Fibroblast of skin of abdomen (primary cell): Measurements from ENCODE around the gene CLEC16A. TPM values are rescaled to one million over a fixed set of nuclear protein-coding genes. Genes with fewer than 3 reads are reported as not detected.

Experiments
- DNase-seq: peaks from one replicate; pipeline ENCODE4 v3.0.0-alpha.2; 2013
- polyA plus RNA-seq, 2 experiments: library from polyadenylated mRNA; unstranded; fragments of 120-200 nt; gene quantifications; one replicate each; pipeline ENCODE4 v1.2.1, GENCODE V29; 2013; ENCODE audit not compliant: insufficient read length in 2 of 2

CLEC16A gene, protein sequence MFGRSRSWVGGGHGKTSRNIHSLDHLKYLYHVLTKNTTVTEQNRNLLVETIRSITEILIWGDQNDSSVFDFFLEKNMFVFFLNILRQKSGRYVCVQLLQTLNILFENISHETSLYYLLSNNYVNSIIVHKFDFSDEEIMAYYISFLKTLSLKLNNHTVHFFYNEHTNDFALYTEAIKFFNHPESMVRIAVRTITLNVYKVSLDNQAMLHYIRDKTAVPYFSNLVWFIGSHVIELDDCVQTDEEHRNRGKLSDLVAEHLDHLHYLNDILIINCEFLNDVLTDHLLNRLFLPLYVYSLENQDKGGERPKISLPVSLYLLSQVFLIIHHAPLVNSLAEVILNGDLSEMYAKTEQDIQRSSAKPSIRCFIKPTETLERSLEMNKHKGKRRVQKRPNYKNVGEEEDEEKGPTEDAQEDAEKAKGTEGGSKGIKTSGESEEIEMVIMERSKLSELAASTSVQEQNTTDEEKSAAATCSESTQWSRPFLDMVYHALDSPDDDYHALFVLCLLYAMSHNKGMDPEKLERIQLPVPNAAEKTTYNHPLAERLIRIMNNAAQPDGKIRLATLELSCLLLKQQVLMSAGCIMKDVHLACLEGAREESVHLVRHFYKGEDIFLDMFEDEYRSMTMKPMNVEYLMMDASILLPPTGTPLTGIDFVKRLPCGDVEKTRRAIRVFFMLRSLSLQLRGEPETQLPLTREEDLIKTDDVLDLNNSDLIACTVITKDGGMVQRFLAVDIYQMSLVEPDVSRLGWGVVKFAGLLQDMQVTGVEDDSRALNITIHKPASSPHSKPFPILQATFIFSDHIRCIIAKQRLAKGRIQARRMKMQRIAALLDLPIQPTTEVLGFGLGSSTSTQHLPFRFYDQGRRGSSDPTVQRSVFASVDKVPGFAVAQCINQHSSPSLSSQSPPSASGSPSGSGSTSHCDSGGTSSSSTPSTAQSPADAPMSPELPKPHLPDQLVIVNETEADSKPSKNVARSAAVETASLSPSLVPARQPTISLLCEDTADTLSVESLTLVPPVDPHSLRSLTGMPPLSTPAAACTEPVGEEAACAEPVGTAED
- 14.3 TPM for polyA plus RNA-seq (2013, experiment 1 of 2; ENCODE audit: insufficient read length)
- 14.7 TPM for polyA plus RNA-seq (2013, experiment 2 of 2; ENCODE audit: insufficient read length)

DNA sequence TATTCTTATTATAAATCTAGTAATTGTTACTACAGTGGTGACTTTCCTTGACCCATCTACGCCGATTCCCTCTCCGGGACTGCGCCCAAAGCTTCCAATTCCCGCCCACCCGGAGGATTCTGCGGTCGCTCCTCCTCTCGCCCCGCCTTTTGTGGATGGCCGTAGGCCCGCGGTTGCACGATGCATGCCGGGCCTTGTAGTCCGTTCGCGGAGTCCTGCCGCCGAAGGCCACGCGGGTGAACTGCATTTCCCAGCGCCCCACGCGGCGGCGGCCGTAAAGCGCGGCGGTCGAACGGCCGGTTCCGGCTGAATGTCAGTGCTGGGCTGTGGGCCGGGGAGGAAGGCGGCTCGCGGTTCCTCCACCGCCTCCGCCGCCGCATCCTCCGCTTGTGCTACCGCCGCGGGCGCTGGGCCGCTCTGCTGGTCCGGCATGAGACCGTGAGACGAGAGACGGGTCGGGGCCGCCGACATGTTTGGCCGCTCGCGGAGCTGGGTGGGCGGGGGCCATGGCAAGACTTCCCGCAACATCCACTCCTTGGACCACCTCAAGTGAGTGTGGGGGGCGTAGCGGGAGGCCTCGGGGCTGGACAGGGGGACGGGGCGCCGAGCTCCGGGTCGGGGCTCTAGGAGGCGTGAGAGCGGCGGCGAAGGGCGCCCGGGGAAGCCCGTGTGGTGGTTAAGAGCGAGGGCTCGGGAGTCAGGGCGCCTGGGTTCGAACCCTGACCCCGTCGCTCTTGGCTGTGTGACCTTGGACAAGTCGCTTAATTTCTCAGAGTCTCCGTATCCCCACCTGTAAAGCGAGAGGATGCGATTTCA lies at the start of gene CLEC16A:
Gene CLEC16A, plus strand, starts transcription at position 316 of the 816 bp plus-strand sequence. Its CDS starts 154 bp downstream, at position 470.
- peak; percentile 96 for DNase-seq

DNA sequence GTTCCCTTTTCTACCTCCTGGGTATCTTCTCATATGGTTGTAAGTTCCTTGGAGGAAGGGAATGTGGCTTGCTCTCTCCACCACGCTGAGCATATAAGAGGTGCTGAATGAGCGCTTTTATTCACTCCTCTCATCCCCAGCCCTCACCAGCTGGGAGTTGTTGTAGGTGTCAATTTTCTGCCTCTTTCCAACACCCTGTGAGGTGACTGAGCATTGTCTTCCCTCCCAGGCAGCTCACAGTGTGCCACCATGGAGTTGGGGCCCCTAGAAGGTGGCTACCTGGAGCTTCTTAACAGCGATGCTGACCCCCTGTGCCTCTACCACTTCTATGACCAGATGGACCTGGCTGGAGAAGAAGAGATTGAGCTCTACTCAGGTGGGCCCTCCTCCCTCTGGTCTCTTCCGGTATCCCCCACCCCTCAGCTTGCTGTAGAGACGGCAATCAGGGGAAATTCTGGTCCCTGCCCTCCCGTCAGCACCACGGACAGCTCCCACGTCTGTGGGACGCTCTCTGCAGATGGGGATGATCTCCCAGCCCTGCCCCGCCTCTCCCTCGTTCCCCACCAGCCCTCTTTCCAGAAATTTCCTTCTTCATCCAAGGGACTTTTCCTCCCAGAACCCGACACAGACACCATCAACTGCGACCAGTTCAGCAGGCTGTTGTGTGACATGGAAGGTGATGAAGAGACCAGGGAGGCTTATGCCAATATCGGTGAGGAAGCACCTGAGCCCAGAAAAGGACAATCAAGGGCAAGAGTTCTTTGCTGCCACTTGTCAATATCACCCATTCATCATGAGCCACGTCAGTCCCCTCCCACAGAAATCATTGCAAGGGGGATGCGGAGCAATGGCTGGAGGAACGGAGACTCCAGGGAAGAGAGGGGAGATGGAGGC lies 49.1 kb upstream of the CLEC16A start:
- DNase-seq: peak; percentile 48

DNA sequence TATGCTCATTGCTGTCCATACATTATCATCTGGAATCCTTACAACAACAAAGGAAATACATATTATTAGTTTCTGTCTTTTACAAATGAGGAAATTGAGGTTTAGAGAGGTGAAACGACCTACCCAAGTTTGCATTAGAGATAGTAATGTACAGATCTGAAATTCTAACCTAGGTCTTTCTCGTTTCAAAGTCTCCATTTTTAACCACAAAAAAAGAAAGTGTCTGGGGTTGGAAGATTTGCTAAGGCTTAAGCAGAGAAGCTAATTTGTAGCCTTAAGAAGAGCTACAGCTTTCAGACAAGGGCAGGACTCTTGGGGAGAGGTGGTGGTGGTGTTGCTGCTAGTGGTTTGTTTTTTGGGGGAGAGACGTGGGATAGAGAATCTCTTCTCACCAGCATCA lies 48.2 kb upstream of the CLEC16A start:
- DNase-seq: no peak

DNA sequence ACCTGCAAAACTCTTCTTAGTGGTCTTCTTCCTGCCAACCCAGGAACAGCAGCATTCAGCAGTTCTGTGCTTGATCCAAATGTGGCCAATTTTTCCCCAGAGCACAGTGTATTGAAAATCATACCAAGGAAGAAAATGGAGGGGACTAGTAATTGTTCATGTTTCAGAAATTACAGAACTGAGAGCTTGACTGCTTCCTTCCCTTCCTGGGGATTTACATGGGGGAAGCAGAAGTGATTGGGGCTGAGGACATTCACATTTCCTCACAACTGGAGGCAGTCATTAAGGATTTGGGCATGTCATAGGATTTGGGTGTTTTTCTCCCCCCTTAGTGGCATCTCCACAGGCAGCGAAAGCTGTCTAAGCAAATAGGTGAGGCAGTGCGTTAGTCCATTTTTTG lies 47.6 kb upstream of the CLEC16A start:
- no peak for DNase-seq

DNA sequence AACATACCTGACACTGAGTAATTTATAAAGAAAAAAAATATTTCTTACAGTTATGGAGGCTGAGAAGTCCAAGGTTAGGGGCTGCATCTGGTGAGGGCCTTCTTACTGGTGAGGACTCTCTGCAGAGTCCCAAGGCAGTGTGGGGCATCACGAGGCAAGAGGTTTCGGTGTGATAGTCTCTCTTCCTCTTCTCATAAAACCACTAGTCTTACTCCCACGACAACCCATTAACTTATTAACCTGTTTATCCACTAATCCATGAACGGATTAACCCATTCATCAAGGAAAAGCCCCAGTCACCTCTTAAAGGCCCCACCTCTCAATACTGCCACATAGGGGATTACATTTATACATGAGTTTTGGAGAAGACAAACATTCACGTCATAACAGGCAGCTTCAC lies 47.2 kb upstream of the CLEC16A start:
- DNase-seq: no peak

DNA sequence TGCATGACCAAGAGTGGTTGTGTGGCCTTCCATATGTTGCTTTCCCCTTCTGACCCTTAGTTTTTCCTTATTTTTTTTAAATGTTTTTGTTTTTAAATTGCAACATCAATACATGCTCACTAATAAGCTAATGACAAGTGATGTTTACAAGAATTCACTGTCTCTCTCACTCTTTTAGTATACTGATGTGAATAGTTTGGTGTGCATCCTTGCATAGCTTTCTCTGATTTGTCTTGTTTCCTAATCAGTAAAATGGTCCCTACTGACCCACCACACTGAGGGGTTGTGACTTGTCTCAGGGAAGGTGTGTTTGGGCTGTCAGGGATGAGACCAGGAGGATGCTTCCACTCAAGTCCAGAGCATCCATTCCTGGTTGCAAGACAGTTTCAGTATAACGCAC lies 41.4 kb upstream of the CLEC16A start:
- no peak for DNase-seq

DNA sequence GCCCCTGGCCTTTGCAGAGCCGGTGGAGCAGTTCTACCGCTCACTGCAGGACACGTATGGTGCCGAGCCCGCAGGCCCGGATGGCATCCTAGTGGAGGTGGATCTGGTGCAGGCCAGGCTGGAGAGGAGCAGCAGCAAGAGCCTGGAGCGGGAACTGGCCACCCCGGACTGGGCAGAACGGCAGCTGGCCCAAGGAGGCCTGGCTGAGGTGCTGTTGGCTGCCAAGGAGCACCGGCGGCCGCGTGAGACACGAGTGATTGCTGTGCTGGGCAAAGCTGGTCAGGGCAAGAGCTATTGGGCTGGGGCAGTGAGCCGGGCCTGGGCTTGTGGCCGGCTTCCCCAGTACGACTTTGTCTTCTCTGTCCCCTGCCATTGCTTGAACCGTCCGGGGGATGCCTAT lies 37.9 kb upstream of the CLEC16A start:
- no peak for DNase-seq

DNA sequence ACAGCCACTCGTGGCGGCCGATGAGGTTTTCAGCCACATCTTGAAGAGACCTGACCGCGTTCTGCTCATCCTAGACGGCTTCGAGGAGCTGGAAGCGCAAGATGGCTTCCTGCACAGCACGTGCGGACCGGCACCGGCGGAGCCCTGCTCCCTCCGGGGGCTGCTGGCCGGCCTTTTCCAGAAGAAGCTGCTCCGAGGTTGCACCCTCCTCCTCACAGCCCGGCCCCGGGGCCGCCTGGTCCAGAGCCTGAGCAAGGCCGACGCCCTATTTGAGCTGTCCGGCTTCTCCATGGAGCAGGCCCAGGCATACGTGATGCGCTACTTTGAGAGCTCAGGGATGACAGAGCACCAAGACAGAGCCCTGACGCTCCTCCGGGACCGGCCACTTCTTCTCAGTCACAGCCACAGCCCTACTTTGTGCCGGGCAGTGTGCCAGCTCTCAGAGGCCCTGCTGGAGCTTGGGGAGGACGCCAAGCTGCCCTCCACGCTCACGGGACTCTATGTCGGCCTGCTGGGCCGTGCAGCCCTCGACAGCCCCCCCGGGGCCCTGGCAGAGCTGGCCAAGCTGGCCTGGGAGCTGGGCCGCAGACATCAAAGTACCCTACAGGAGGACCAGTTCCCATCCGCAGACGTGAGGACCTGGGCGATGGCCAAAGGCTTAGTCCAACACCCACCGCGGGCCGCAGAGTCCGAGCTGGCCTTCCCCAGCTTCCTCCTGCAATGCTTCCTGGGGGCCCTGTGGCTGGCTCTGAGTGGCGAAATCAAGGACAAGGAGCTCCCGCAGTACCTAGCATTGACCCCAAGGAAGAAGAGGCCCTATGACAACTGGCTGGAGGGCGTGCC lies 37.2 kb upstream of the CLEC16A start:
- DNase-seq: no peak

DNA sequence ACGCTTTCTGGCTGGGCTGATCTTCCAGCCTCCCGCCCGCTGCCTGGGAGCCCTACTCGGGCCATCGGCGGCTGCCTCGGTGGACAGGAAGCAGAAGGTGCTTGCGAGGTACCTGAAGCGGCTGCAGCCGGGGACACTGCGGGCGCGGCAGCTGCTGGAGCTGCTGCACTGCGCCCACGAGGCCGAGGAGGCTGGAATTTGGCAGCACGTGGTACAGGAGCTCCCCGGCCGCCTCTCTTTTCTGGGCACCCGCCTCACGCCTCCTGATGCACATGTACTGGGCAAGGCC lies 36.7 kb upstream of the CLEC16A start:
- DNase-seq: no peak

DNA sequence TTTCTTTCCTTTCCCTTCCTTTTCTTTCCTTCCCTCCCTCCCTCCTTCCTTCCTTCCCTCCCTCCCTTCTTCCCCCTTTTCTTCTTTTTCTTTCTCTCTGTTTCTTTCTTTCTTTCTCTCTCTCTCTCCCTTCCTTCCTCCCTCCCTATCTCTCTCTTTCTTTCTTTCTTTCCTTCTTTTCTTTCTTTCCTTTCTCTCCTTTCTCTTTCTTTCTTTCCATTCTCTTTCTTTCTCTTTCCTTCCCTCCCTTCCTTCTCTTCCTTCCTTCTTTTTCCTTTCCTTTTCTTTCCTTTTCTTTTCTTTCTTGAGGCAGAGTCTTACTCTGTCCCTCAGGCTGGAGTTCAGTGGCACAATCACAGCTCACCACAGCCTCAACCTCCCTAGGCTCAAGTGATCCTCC lies 33.1 kb upstream of the CLEC16A start:
- no peak for DNase-seq

DNA sequence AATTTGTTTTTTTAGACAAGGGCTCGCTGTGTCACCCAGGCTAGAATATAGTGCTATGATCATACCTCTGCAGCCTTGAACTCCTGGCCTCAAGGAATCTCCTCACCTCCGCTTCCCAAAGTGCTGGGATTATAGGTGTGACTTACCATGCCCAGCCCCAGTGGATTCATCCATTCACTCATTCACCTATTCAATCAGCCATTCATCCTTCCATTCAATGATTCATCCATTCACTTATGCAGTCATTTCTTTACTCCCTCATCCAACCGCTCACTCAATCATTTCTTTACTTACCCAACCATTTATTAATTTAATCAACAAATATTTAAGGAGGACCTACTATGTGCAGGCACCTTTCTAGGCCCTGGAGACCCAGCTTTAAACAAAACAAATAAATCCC lies 27.8 kb upstream of the CLEC16A start:
- DNase-seq: no peak

DNA sequence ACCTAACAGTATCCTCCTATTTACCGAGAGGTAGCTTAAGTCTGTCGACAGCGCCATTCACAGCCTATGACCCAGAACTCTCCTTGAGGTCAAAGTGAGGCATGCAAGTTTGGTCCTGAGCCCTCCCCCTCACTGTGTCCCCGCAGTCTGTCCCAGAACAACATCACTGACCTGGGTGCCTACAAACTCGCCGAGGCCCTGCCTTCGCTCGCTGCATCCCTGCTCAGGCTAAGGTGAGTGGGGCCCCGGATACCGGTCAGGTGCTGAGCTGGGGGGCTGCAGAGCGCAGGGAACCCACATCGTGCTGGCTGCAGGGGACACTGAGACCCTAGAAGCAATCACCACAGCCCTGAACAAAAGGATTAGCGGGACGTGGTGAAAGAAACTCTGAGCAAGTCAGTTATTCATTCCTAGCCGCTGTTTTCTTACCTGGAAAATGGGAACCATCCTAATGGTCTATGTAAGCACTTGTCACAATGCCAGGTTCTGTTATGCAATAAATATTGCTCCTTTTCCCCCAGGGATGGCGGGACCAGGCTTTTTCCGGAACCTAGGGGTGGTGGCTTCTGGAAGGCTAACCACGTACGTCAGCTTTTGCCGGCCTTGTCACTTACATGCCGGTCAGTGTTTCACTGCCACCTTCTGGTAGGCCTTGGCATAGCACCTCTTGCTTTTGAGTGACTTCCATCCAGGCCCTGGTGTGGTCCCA lies 25.9 kb upstream of the CLEC16A start:
- peak; percentile 86 for DNase-seq

DNA sequence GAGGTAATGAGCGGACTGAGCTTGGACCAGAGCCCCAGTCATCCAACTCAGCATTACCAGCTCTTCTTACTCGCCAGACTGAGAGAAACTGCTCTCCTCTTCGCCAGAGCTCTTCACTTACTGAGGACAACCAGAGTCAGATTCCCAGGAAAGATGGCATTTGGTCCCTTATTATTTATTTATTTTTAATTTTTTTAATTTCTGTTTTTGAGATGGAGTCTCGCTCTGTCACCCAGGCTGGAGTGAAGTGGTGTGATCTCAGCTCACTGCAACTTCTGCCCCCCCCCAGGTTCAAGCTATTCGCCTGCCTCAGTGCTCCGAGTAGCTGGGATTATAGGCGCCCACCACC lies 25.4 kb upstream of the CLEC16A start:
- DNase-seq: no peak

DNA sequence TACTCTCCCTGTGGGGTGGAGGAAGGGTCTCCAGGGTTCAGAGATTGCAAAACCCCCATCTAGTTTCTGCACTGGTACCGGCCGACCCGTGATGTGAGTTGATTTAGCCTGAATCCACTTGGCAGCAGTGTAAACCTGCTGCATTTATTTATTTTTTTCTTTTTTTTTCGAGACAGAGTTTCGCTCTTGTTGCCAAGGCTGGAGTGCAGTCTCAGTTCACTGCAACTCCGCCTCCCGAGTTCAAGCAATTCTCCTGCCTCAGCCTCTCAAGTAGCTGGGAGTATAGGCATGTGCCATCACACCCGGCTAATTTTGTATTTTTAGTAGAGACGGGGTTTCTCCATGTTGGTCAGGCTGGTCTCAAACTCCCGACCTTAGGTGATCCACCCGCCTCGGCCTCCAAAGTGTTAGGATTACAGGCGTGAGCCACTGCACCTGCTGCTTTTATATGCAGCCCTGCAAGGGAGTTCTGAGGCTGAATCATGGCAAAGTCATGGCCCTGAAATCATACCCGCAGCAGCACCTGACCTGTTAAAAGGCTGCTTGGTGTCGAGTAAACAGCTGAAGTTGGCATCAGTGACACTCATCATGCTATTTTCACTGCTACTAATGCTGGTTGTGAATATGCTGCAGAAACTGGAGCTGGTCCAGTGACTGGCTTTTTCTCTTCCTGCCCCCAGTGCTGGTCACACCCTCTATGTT lies 23.5 kb upstream of the CLEC16A start:
- no peak for DNase-seq

DNA sequence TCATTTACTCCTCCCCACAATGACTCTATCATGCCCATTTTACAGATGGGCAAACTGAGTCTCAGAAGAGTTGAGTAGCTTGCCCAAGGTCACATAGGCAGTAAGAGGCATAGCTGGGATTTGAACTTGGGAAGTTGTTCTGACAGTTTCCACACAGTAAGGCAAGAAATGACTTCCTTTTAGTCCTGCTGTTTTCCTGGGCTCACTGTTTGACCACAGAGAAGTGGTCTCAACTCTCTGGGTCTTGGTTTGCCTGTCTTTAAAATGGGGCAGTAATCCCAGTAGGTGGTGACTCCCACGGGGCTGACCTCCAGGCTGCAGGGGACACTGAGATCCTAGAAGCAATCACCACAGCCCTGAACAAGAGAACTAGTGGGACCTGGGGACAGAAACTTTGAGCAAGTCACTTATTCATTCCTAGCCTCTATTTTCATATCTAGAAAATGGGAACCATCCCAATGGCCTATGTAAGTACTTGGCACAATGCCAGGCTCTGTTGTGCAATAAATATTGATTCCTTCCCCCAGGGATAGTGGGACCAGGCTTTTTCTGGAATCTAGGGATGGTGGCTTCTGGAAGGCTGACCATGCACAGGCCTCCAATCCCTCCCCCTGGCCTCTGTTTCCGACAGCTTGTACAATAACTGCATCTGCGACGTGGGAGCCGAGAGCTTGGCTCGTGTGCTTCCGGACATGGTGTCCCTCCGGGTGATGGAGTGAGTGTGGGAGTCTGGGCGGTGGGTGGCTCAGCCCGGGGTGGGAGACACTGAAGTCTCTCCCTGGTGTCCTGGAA lies 22.6 kb upstream of the CLEC16A start:
- DNase-seq: no peak

DNA sequence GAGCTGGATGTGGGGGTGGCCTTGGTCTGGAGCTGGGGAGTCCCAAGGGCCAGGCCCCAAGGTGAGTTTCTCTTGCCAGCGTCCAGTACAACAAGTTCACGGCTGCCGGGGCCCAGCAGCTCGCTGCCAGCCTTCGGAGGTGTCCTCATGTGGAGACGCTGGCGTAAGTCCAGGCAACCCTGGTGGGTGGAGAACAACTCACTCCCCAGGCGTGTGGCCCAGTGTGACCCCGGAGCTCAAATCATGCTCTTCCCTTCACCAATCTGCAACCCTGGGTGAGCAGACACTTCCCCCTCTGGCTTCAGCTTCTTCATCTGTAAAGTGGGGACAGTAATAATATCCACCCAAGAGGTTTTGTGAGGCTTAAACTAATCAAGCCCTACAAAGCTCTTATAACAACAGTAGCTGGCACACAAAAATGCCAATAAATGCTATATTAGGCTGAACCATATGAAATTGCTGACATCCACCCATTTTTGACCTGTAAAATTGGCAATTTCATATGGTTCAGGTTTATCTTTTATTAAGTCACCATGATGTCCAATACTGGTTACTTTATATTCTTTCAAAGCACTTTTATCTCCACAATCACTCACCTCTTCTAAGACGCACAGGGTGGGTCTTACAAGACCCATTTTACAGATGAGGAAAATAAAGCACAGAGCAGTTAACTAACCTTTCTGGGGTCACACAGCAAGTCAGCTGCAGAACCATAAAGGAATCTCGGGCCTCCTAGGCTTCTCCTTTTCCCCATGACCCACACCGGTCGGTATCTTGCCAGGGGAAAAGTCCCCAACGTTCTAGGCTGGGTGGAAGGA lies 21.8 kb upstream of the CLEC16A start:
- DNase-seq: peak; percentile 23

DNA sequence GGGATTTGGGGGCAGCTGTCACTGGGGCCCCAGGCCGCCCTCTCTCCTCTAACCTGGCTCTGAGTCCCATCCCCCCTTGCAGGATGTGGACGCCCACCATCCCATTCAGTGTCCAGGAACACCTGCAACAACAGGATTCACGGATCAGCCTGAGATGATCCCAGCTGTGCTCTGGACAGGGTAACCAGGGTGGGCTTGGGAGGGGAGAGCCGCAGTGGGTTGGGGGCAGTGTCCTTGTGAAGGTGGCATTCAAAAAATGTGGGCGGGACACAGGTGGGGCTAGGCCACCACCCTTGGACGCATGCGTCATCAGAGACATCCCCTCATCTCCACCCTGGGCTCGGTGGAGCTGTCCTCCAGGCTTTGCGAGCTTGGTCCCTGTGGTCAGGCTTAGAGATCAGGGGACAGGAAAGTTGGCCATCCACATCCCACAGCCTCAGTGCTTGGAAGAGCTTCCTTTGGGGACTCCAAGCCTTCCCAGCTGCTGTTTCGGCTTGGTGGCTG lies 21.2 kb upstream of the CLEC16A start:
- DNase-seq: no peak
